ENCODE data around the gene GRIK1.

The GRIK1 gene

GRCh38 chr21:29682800-29683199 lies 257.0 kb downstream of the GRIK1 start:
- DNase-seq (ENCODE audit: extremely low spot score, insufficient read length, low read depth), result no peak
- no peak for FAIRE-seq

- DNase-seq (ENCODE audit: extremely low spot score, insufficient read length, low read depth) (no peak), FAIRE-seq (no peak)
Observed at GRCh38 chr21:29680273-29680672, 259.5 kb downstream of the GRIK1 start.

GRCh38 chr21:29678626-29679025 lies 261.2 kb downstream of the GRIK1 start:
- no peak for FAIRE-seq

GRCh38 chr21:29677326-29677725 lies 262.5 kb downstream of the GRIK1 start:
- no peak for FAIRE-seq
- DNase-seq (ENCODE audit: extremely low spot score, insufficient read length, low read depth), result no peak

More at GRCh38 chr21:29678626-29679025, 261.2 kb downstream of the GRIK1 start:
- DNase-seq (ENCODE audit: extremely low spot score, insufficient read length, low read depth), result no peak

GRCh38 chr21:29676395-29676794 lies 263.4 kb downstream of the GRIK1 start:
- no peak for FAIRE-seq
- no peak for DNase-seq (ENCODE audit: extremely low spot score, insufficient read length, low read depth)

GRCh38 chr21:29675451-29675850 lies 264.3 kb downstream of the GRIK1 start:
- FAIRE-seq (no peak), DNase-seq (ENCODE audit: extremely low spot score, insufficient read length, low read depth) (no peak)

- FAIRE-seq (no peak), DNase-seq (ENCODE audit: extremely low spot score, insufficient read length, low read depth) (no peak)
Observed at GRCh38 chr21:29674343-29674742, 265.5 kb downstream of the GRIK1 start.

- FAIRE-seq, result no peak
- no peak for DNase-seq (ENCODE audit: extremely low spot score, insufficient read length, low read depth)
Observed at GRCh38 chr21:29673096-29673610, 266.6 kb downstream of the GRIK1 start.

GRCh38 chr21:29671728-29672127 lies 268.1 kb downstream of the GRIK1 start:
- DNase-seq (ENCODE audit: extremely low spot score, insufficient read length, low read depth) (no peak), FAIRE-seq (no peak)

GRCh38 chr21:29670228-29670627 lies 269.6 kb downstream of the GRIK1 start:
- FAIRE-seq (no peak), DNase-seq (ENCODE audit: extremely low spot score, insufficient read length, low read depth) (no peak)

GRCh38 chr21:29669416-29669815 lies 270.4 kb downstream of the GRIK1 start:
- no peak for DNase-seq (ENCODE audit: extremely low spot score, insufficient read length, low read depth)
- no peak for FAIRE-seq

- DNase-seq (ENCODE audit: extremely low spot score, insufficient read length, low read depth) (no peak), FAIRE-seq (no peak)
Observed at GRCh38 chr21:29667651-29668050, 272.1 kb downstream of the GRIK1 start.

- DNase-seq (ENCODE audit: extremely low spot score, insufficient read length, low read depth) (no peak), FAIRE-seq (no peak)
Observed at GRCh38 chr21:29664615-29665014, 275.2 kb downstream of the GRIK1 start.

- FAIRE-seq (no peak), DNase-seq (ENCODE audit: extremely low spot score, insufficient read length, low read depth) (no peak)
Observed at GRCh38 chr21:29661672-29662442, 277.9 kb downstream of the GRIK1 start.

- no peak for FAIRE-seq
Observed at GRCh38 chr21:29660047-29660720, 279.6 kb downstream of the GRIK1 start.

GRCh38 chr21:29658934-29659203 lies 280.9 kb downstream of the GRIK1 start:
- no peak for FAIRE-seq
- DNase-seq (ENCODE audit: extremely low spot score, insufficient read length, low read depth), result no peak

More at GRCh38 chr21:29660047-29660720, 279.6 kb downstream of the GRIK1 start:
- no peak for DNase-seq (ENCODE audit: extremely low spot score, insufficient read length, low read depth)

GRCh38 chr21:29658177-29658933 lies 281.4 kb downstream of the GRIK1 start:
- FAIRE-seq (no peak), DNase-seq (ENCODE audit: extremely low spot score, insufficient read length, low read depth) (no peak)

- no peak for DNase-seq (ENCODE audit: extremely low spot score, insufficient read length, low read depth)
Observed at GRCh38 chr21:29657240-29657989, 282.4 kb downstream of the GRIK1 start.

GRCh38 chr21:29656504-29657239 lies 283.1 kb downstream of the GRIK1 start:
- FAIRE-seq (no peak), DNase-seq (ENCODE audit: extremely low spot score, insufficient read length, low read depth) (no peak)

More at GRCh38 chr21:29657240-29657989, 282.4 kb downstream of the GRIK1 start:
- FAIRE-seq, result no peak

Data from GM18507 (cell line).